Activated CD4-positive, alpha-beta T cell treated with anti-CD3 and anti-CD28 coated beads for 36 hours (primary cell): Measurements from ENCODE around the gene DIP2C. TPM values are rescaled to one million over a fixed set of nuclear protein-coding genes. Genes with fewer than 3 reads are reported as not detected.
"Not testable (repeated sequence)": the region's sequence is repeated elsewhere in the genome, so short reads cannot be mapped to it uniquely, and the experiment has no call there.

Experiments used
- ATAC-seq: fragments of 200-7000 bp; cut with Tn5 transposase; one replicate; pipeline ENCODE4 v1.10.0; 2021; ENCODE audit warnings: mild to moderate bottlenecking, moderate library complexity
- CTCF ChIA-PET: fragments of 350-600 bp; sonication (Branson Sonifier 250); formaldehyde crosslinking; loops from one replicate; lab custom pipeline; 2021; ENCODE audit warnings: antibody characterized with exemption; lab: Charles Lee
- POLR2A ChIA-PET: fragments of 350-600 bp; sonication (Branson Sonifier 250); formaldehyde crosslinking; loops from one replicate; lab custom pipeline; 2021; ENCODE audit warnings: antibody characterized with exemption, inconsistent platforms; lab: Charles Lee
- DNase-seq: peaks from one replicate; pipeline ENCODE4 v3.0.0-alpha.2; 2020
- H3K27ac Mint-ChIP-seq: one replicate; pipeline ENCODE4 v1.8.0; 2021; ENCODE audit warnings: mixed read lengths
- H3K27me3 Mint-ChIP-seq: one replicate; pipeline ENCODE4 v1.8.0; 2021; ENCODE audit warnings: mixed read lengths
- H3K36me3 Mint-ChIP-seq: one replicate; pipeline ENCODE4 v1.8.0; 2021; ENCODE audit warnings: low read depth, mixed read lengths
- H3K4me1 Mint-ChIP-seq: one replicate; pipeline ENCODE4 v1.8.0; 2021; ENCODE audit warnings: mixed read lengths
- H3K4me3 Mint-ChIP-seq: one replicate; pipeline ENCODE4 v1.8.0; 2021; ENCODE audit warnings: mild to moderate bottlenecking, moderate library complexity, mixed read lengths
- H3K9me3 Mint-ChIP-seq: one replicate; pipeline ENCODE4 v1.8.0; 2021; ENCODE audit warnings: low read depth, mixed read lengths
- intact Hi-C, 2 experiments: fragments of 100-400 bp; cut with DNase I in 1 of 2; cut with micrococcal nuclease in 1 of 2; formaldehyde crosslinking; loops; one replicate each; pipeline versions ENCODE4 v1.14.2 to v1.15.1; 2022 to 2024; cut with DNase I, micrococcal nuclease
- total RNA-seq, 2 experiments: library from RNA; stranded (reverse); gene quantifications; one replicate each; pipeline ENCODE4 v1.2.3, GENCODE V29; 2021

DIP2C gene
- total RNA-seq, 2 experiments from 2014 or later: 0.76 to 0.94 TPM

GRCh38 chr10:618229-618989 lies 71.1 kb downstream of the DIP2C start:
- no peak overlapping the region for H3K27ac Mint-ChIP-seq
- H3K4me3 Mint-ChIP-seq: no peak overlapping the region
- no peaks in the 10 kb centered on the region for H3K9me3 Mint-ChIP-seq
- peaks cover 11% of the 10 kb centered on the region for H3K27me3 Mint-ChIP-seq
- intact Hi-C loops: no loop called here
- H3K36me3 Mint-ChIP-seq: no peaks in the 10 kb centered on the region
- DNase-seq: no peak
- ChIA-PET CTCF (no interaction called here), POLR2A (no interaction called here)
- ATAC-seq: no peak
- peaks cover 5% of the 10 kb centered on the region for H3K4me1 Mint-ChIP-seq

GRCh38 chr10:617471-617870 lies 72.0 kb downstream of the DIP2C start:
- DNase-seq: no peak
- peaks cover 5% of the 10 kb centered on the region for H3K4me1 Mint-ChIP-seq
- ATAC-seq: no peak
- H3K27ac Mint-ChIP-seq: no peak overlapping the region
- H3K9me3 Mint-ChIP-seq: no peaks in the 10 kb centered on the region
- H3K27me3 Mint-ChIP-seq: peaks cover 11% of the 10 kb centered on the region
- H3K4me3 Mint-ChIP-seq: no peak overlapping the region
- intact Hi-C loops: no loop called here
- CTCF ChIA-PET: no interaction called here
- POLR2A ChIA-PET: no interaction called here
- H3K36me3 Mint-ChIP-seq: no peaks in the 10 kb centered on the region

- Mint-ChIP-seq H3K4me3 (no peak overlapping the region), H3K27ac (no peak overlapping the region), H3K36me3 (peaks cover 3% of the 10 kb centered on the region), H3K4me1 (peaks cover 12% of the 10 kb centered on the region), H3K9me3 (peaks cover 2% of the 10 kb centered on the region), H3K27me3 (peaks cover 8% of the 10 kb centered on the region)
- intact Hi-C loops: no loop called here
- no peak for DNase-seq
- POLR2A ChIA-PET: no interaction called here
- ATAC-seq: no peak
- CTCF ChIA-PET: no interaction called here
Measured at GRCh38 chr10:615583-616152, 73.8 kb downstream of the DIP2C start.

GRCh38 chr10:614790-615582 lies 74.5 kb downstream of the DIP2C start:
- ATAC-seq: no peak
- no peak for DNase-seq
- ChIA-PET CTCF (no interaction called here), POLR2A (no interaction called here)
- peaks cover 8% of the 10 kb centered on the region for H3K27me3 Mint-ChIP-seq
- H3K9me3 Mint-ChIP-seq: peaks cover 2% of the 10 kb centered on the region
- H3K4me1 Mint-ChIP-seq: peaks cover 13% of the 10 kb centered on the region
- no peak overlapping the region for H3K4me3 Mint-ChIP-seq
- H3K36me3 Mint-ChIP-seq: peaks cover 3% of the 10 kb centered on the region
- no peak overlapping the region for H3K27ac Mint-ChIP-seq
- intact Hi-C loops: no loop called here

- Mint-ChIP-seq H3K4me1 (peaks cover 14% of the 10 kb centered on the region), H3K4me3 (no peak overlapping the region), H3K27ac (no peak overlapping the region), H3K36me3 (peaks cover 3% of the 10 kb centered on the region), H3K9me3 (peaks cover 2% of the 10 kb centered on the region), H3K27me3 (peaks cover 5% of the 10 kb centered on the region)
- ATAC-seq (no peak), DNase-seq (no peak)
- POLR2A ChIA-PET: no interaction called here
- intact Hi-C loops: no loop called here
- CTCF ChIA-PET: no interaction called here
Measured at GRCh38 chr10:614139-614711, 75.2 kb downstream of the DIP2C start.

GRCh38 chr10:613271-614138 lies 76.0 kb downstream of the DIP2C start:
- ChIA-PET CTCF (no interaction called here), POLR2A (no interaction called here)
- Mint-ChIP-seq H3K4me1 (peaks cover 20% of the 10 kb centered on the region), H3K36me3 (peaks cover 3% of the 10 kb centered on the region), H3K4me3 (no peak overlapping the region), H3K9me3 (peaks cover 2% of the 10 kb centered on the region), H3K27ac (no peak overlapping the region), H3K27me3 (peaks cover 5% of the 10 kb centered on the region)
- ATAC-seq: no peak
- intact Hi-C loops: no loop called here
- DNase-seq: no peak

- ChIA-PET POLR2A (no interaction called here), CTCF (no interaction called here)
- H3K27me3 Mint-ChIP-seq: peaks cover 3% of the 10 kb centered on the region
- no peak for ATAC-seq
- no peak overlapping the region for H3K27ac Mint-ChIP-seq
- peaks cover 21% of the 10 kb centered on the region for H3K4me1 Mint-ChIP-seq
- peaks cover 3% of the 10 kb centered on the region for H3K36me3 Mint-ChIP-seq
- H3K9me3 Mint-ChIP-seq: peaks cover 2% of the 10 kb centered on the region
- H3K4me3 Mint-ChIP-seq: no peak overlapping the region
- intact Hi-C loops: no loop called here
- no peak for DNase-seq
Measured at GRCh38 chr10:612696-613095, 76.8 kb downstream of the DIP2C start.

- POLR2A ChIA-PET, intact Hi-C loops, CTCF ChIA-PET, H3K27me3 Mint-ChIP-seq, H3K9me3 Mint-ChIP-seq, H3K36me3 Mint-ChIP-seq, ATAC-seq, H3K4me3 Mint-ChIP-seq: not testable (repeated sequence)
- Mint-ChIP-seq H3K27ac (peak overlapping the region; percentile 67), H3K4me1 (peaks cover 21% of the 10 kb centered on the region)
- peak; percentile 36 for DNase-seq
Measured at GRCh38 chr10:610642-611305, 78.7 kb downstream of the DIP2C start.

- CTCF ChIA-PET: no interaction called here
- DNase-seq (no peak), ATAC-seq (no peak)
- Mint-ChIP-seq H3K4me1 (peaks cover 21% of the 10 kb centered on the region), H3K27me3 (peaks cover 2% of the 10 kb centered on the region), H3K9me3 (peaks cover 2% of the 10 kb centered on the region), H3K36me3 (peaks cover 3% of the 10 kb centered on the region), H3K27ac (no peak overlapping the region), H3K4me3 (no peak overlapping the region)
- intact Hi-C loops: no loop called here
- POLR2A ChIA-PET: no interaction called here
Measured at GRCh38 chr10:609868-610545, 79.5 kb downstream of the DIP2C start.

- Mint-ChIP-seq H3K4me3 (no peak overlapping the region), H3K27ac (no peak overlapping the region), H3K9me3 (peaks cover 2% of the 10 kb centered on the region), H3K36me3 (peaks cover 3% of the 10 kb centered on the region), H3K4me1 (peaks cover 21% of the 10 kb centered on the region), H3K27me3 (peaks cover 2% of the 10 kb centered on the region)
- CTCF ChIA-PET: no interaction called here
- intact Hi-C loops: no loop called here
- POLR2A ChIA-PET: no interaction called here
- ATAC-seq (no peak), DNase-seq (no peak)
Measured at GRCh38 chr10:609262-609658, 80.2 kb downstream of the DIP2C start.
